ENCODE results near the gene TLR8.

GRCh38 chrX:12868747-12869146 lies 37.7 kb upstream of the TLR8 start:
- no peak for TF ChIP-seq CTCF (IDR thresholded peaks at IDR 0.05; ENCODE audit: low read length)
- no peak for TF ChIP-seq EZH2 (optimal IDR thresholded peaks at IDR 0.05; ENCODE audit: low read depth, low read length)
- no peak for TF ChIP-seq EZH2phosphoT487 (IDR thresholded peaks at IDR 0.05; ENCODE audit: low read length)
